ENCODE measurements around the gene CTNNB1. TPM values are rescaled to one million over a fixed set of nuclear protein-coding genes. Genes with fewer than 3 reads are reported as not detected.
A peak's percentile ranks its signal among the peaks of the same experiment; 100 is the strongest.

The CTNNB1 gene
- total RNA-seq, 3 donors from 2014 or later (not counting 1 experiment from before 2014, with no cell fraction given): 213 to 258 (median 230) TPM

DNA sequence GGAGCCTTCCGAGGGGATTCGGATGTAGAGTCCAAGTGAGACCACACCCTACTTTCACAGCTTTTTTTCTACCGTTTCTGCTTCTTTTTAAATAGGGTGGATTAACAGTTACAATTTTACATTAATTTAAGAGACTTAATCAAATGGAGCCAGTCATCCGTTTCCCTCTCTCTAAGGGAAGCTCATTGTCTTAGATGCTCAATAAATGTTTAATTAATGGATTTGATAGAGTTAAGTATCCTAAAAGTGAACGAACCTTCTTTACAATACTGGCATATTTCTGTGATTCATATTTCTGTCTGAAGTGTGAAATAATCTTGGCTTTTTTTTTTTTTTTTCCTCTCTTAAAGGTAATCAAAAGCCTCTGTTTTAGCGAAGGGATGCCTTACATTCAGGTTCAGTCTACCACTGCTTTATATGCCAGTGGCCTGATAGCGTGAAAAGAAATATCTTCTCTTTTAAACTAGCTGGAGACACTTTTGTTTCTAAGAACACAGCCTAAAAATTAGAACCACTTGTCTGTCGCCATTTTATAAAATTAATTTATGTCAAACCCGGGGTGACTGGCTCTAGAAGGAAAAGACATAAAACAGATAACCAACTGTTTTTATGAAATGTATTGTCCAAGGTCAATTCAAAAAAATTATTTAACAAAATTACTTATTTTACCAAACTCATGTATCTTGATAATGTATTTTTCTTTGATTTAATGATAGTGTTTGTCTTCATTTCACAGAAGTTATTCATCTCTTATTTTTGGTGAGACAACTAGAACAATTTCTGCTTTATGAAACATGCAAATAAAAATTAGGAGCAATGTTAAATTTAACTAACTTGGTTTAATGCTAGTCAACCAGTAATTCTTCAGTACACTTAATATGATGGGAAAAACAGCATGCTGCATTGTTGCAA lies 2.5 kb upstream of the CTNNB1 start:
- Mint-ChIP-seq H3K4me3 (no peak overlapping the region), H3K9me3 (no peaks in the 10 kb centered on the region), H3K36me3 (no peaks in the 10 kb centered on the region), H3K27me3 (ENCODE audit: low read depth in 2 of 2) (peaks cover 14 to 36% of the 10 kb centered on the region in 2 donors), H3K27ac (no peak overlapping the region), H3K4me1 (peaks cover 19 to 25% of the 10 kb centered on the region in 2 donors)
- Histone ChIP-seq H3K4me3 (ENCODE audit: low read length) (no peak overlapping the region), H3K4me1 (ENCODE audit: control insufficient read depth, insufficient read depth, low read length) (peaks cover 4% of the 10 kb centered on the region), H3K27me3 (ENCODE audit: control insufficient read depth, insufficient read depth, low read length) (peaks cover 3% of the 10 kb centered on the region), H3K9me3 (ENCODE audit: control insufficient read depth, insufficient read depth, low read length) (no peaks in the 10 kb centered on the region), H3K27ac (ENCODE audit: low read length) (no peak overlapping the region), H3K36me3 (ENCODE audit: control insufficient read depth, insufficient read depth, low read length) (no peaks in the 10 kb centered on the region)
- WGBS (ENCODE audit: insufficient coverage): 95% methylated on average over 3 of the region's 9 CpGs
- no peak for ATAC-seq
- no peak for DNase-seq
- intact Hi-C loops (cut with micrococcal nuclease): no loop called here
- TF ChIP-seq, protein P1, sequence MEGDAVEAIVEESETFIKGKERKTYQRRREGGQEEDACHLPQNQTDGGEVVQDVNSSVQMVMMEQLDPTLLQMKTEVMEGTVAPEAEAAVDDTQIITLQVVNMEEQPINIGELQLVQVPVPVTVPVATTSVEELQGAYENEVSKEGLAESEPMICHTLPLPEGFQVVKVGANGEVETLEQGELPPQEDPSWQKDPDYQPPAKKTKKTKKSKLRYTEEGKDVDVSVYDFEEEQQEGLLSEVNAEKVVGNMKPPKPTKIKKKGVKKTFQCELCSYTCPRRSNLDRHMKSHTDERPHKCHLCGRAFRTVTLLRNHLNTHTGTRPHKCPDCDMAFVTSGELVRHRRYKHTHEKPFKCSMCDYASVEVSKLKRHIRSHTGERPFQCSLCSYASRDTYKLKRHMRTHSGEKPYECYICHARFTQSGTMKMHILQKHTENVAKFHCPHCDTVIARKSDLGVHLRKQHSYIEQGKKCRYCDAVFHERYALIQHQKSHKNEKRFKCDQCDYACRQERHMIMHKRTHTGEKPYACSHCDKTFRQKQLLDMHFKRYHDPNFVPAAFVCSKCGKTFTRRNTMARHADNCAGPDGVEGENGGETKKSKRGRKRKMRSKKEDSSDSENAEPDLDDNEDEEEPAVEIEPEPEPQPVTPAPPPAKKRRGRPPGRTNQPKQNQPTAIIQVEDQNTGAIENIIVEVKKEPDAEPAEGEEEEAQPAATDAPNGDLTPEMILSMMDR (IDR thresholded peaks at IDR 0.05): no peak

DNA sequence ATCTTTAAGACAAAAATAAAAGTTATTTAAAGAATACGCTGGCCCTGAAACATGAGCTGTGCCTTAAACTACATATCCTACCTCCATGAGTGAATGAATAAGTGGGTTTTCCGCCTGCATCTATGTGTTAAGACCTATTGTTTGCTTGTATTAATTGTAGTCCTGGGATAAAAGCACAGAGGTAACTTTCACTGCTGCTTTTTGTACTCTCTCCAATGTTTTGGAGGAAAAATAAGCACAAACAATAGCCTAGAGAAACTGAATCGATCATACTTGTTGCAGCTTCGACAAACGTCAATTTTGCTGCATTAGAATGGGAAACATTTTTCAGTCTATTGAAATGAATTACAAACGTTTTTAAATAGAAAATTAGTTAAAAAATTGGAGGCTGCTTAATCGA lies 1.3 kb upstream of the CTNNB1 start:
- Histone ChIP-seq H3K36me3 (ENCODE audit: control insufficient read depth, insufficient read depth, low read length) (no peaks in the 10 kb centered on the region), H3K4me3 (ENCODE audit: low read length) (no peak overlapping the region), H3K27me3 (ENCODE audit: control insufficient read depth, insufficient read depth, low read length) (no peaks in the 10 kb centered on the region), H3K4me1 (ENCODE audit: control insufficient read depth, insufficient read depth, low read length) (peaks cover 8% of the 10 kb centered on the region), H3K27ac (ENCODE audit: low read length) (no peak overlapping the region), H3K9me3 (ENCODE audit: control insufficient read depth, insufficient read depth, low read length) (no peaks in the 10 kb centered on the region)
- ATAC-seq: no peak
- 65% methylated on average over 5 of the region's 7 CpGs for WGBS (ENCODE audit: insufficient coverage)
- Mint-ChIP-seq H3K9me3 (no peaks in the 10 kb centered on the region), H3K27me3 (ENCODE audit: low read depth in 2 of 2) (peaks cover 7 to 32% of the 10 kb centered on the region in 2 donors), H3K4me1 (peaks cover 32 to 38% of the 10 kb centered on the region in 2 donors), H3K36me3 (no peaks in the 10 kb centered on the region), H3K27ac (peak overlapping the region; percentile 80 to 97), H3K4me3 (peak overlapping the region; percentile 93)
- DNase-seq: no peak
- intact Hi-C loops (cut with micrococcal nuclease): no loop called here
- TF ChIP-seq, protein P1 (IDR thresholded peaks at IDR 0.05): no peak

DNA sequence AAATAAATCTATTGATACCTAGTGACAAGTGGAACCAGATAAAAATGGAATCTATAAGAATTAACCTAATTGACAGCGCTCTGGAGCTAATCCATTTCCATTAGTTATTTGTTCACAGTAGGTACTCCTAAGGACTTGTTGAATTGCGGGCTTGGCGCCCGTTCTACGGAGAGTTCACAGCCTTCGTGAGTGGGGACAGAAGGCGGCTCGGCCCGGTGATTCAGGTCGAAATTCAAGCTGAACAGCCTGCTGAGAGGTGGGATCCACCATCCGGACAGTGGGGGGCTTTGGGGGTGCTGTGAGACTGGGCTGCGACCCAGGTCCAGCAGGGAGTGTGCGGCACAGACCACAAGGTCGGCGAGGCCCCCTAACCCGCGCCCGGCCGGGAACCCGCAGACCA lies 779 bp upstream of the CTNNB1 start:
- H3K4me3 ChIP-seq (ENCODE audit: low read length): peak overlapping the region; percentile 100
- intact Hi-C loops (cut with micrococcal nuclease): no loop called here
- Mint-ChIP-seq H3K4me3 (peak overlapping the region; percentile 93), H3K4me1 (peaks cover 36 to 40% of the 10 kb centered on the region in 2 donors), H3K36me3 (no peaks in the 10 kb centered on the region), H3K27me3 (ENCODE audit: low read depth in 2 of 2) (peaks cover 7 to 32% of the 10 kb centered on the region in 2 donors), H3K9me3 (no peaks in the 10 kb centered on the region), H3K27ac (peak overlapping the region; percentile 80 to 97)
- no peaks in the 10 kb centered on the region for H3K36me3 ChIP-seq (ENCODE audit: control insufficient read depth, insufficient read depth, low read length)
- H3K27me3 ChIP-seq (ENCODE audit: control insufficient read depth, insufficient read depth, low read length): no peaks in the 10 kb centered on the region
- TF ChIP-seq, protein P1 (IDR thresholded peaks at IDR 0.05): no peak
- peak overlapping the region; percentile 53 for H3K27ac ChIP-seq (ENCODE audit: low read length)
- H3K4me1 ChIP-seq (ENCODE audit: control insufficient read depth, insufficient read depth, low read length): peaks cover 8% of the 10 kb centered on the region
- peak in 1 of 2 donors; percentile 51 for DNase-seq
- H3K9me3 ChIP-seq (ENCODE audit: control insufficient read depth, insufficient read depth, low read length): no peaks in the 10 kb centered on the region
- 8% methylated on average over 20 of the region's 20 CpGs for WGBS (ENCODE audit: insufficient coverage)
- ATAC-seq: no peak
